NCI-H69 (cell line): Measurements from ENCODE around the gene DIP2B.
"Not testable (repeated sequence)": the region's sequence is repeated elsewhere in the genome, so short reads cannot be mapped to it uniquely, and the experiment has no call there.

Experiments
- DNase-seq: peaks from one replicate; lab custom pipeline; 2025; lab: John Stamatoyannopoulos, UW

The DIP2B gene

GRCh38 chr12:50550530-50551223 is 45.9 kb downstream of the DIP2B start:
- DNase-seq, result no peak

DNA sequence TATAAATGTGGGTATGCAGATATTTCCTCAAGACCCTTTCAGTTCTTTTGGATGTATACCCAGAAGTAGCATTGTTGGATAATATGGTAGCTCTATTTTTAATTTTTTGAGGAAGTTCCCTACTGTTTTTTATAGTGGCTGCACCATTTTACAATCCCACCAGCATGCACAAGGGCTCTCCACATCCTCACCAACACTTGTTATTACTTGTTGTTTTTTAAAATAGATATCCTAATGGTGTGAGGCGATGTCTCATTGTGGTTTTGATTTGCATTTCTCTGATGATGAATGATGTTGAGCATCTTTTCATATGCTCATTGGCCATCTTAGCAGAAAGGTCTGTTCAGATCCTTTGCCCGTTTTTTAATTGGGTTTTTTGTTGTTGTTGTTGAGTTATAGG is 47.1 kb downstream of the DIP2B start:
- no peak for DNase-seq

DNA sequence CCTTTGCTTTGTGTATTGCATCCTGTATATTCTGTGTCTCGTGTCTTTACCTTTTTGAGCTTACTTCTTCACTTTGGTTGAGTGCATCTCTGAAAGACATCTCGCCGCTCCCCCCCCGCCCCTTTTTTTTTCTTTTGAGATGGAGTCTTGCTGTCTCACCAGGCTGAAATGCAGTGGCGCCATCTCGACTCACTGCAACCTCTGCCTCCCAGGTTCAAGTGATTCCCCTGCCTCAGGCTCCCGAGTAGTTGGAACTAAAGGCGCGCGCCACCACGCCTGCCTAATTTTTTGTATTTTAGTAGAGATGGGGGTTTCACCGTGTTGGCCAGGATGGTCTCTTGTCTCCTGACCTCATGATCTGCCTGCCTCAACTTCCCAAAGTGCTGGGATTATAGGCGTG is 49.9 kb downstream of the DIP2B start:
- DNase-seq, result no peak

GRCh38 chr12:50555471-50555885 is 50.7 kb downstream of the DIP2B start:
- DNase-seq, result no peak

- DNase-seq, result no peak
Measured at GRCh38 chr12:50556273-50556672, 51.5 kb downstream of the DIP2B start.

GRCh38 chr12:50556796-50557195 is 52.0 kb downstream of the DIP2B start:
- not testable (repeated sequence) for DNase-seq

- no peak for DNase-seq
Measured at GRCh38 chr12:50557421-50557820, 52.6 kb downstream of the DIP2B start.

- DNase-seq, result no peak
Measured at GRCh38 chr12:50558970-50559369, 54.2 kb downstream of the DIP2B start.

GRCh38 chr12:50562520-50563433 is 58.0 kb downstream of the DIP2B start:
- no peak for DNase-seq

DNA sequence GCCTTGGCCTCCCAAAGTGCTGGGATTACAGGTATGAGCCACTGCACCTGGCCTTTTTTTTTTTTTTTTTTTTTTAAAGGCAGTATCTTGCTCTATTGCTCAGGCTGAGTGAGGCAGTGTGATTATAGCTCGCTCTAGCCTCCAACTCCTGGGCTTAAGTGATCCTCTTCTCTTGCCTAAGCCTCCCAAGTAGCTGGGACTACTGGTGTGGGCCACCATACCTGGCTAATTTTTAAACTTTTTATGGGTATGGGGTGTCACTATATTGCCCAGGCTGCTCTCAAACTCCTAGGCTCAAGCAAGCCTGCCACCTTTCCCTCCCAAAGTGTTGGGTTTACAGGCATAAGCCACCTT is 58.6 kb downstream of the DIP2B start:
- DNase-seq, result no peak

- DNase-seq, result peak; percentile 21
Measured at GRCh38 chr12:50564237-50564947, 59.6 kb downstream of the DIP2B start.

DNA sequence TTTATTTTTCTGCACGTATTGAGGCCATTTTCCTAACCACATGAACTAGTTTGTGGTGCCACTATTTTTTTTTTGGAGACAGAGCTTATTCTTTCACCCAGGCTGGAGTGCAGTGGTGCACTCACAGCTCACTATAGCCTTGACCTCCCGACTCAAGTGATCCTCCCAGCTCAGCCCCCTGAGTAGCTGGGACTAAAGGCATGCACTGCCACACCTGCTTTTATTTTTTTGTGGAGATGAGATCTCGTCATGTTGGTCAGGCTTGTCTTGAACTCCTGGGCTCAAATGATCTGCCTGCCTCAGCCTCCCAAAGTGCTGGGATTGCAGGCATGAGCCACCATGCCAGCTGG is 60.1 kb downstream of the DIP2B start:
- DNase-seq, result no peak

- DNase-seq, result peak; percentile 31
Measured at GRCh38 chr12:50566066-50566465, 61.3 kb downstream of the DIP2B start.

GRCh38 chr12:50567926-50568325 is 63.1 kb downstream of the DIP2B start:
- no peak for DNase-seq

DNA sequence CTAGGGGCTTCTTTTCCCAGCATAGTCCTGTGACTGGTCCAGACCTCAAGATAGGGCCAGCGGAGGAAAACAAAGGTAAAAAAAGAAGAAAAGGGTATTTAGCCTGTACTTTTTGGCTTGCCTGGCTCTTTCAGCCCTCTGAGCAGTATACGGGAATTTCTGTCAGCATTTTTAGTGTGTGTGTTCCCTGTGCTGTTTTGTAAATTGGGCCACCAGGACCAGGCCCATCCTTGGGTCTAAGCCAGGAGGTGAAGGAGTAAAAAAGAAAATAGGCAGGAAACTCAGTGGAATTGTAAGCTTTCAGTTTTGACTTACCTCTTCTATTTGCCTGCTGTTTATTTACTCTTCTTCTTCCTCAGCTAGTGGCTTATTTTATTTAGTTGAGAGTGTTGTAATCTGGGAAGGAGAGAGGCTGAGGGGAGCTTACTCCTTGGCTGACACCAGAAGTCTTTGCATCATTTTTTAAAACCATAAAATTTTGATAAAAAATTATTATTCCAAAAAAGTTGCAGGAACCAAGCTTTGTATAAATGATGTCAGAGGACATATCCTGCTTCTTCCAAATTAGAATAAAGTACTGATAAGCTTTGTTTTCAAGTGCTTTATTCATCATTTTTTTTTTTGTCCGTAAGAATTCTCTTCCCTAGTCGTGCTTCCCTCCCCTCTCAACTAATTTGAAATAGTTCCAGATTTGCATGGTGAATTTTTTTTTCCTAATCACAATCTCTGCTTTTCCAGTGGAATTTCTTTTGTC is 63.7 kb downstream of the DIP2B start:
- no peak for DNase-seq

DNA sequence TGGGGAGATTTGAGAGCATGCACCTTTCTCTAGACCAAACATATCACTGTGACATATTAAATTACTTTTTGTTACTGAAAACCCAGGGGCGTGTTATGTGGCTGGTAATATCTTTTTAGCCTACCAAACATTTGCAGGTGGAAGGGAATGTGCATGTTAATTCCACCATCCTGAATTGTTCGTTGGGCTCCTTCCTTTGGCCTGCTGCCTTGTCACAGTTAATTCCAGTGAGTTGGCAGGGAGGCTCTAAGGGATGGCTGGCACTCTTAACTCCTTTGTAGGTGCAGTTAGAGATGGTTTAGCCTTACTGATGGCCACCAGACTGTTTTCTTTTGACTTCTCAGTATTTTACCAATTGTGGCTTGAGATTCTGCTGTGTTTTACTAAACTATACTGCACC is 64.5 kb downstream of the DIP2B start:
- peak; percentile 21 for DNase-seq

DNA sequence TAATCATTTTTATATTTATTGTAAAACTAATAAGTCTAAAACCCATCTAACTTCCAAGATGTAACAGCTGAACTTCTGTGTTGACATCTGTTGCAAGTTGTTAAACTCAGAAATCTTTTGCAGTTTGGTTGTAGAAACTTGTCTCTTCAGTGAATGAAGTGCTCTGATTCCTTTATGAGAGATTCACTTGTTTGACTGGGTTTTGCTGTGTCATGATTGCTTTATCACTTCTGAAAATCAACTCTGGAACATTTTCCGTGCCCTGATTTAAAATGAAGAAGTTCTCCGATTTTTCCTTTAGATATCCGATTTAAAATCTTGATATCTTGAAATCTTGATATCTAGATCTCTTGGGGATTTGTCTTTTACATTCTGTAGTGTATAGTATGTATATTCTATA is 65.1 kb downstream of the DIP2B start:
- no peak for DNase-seq

DNA sequence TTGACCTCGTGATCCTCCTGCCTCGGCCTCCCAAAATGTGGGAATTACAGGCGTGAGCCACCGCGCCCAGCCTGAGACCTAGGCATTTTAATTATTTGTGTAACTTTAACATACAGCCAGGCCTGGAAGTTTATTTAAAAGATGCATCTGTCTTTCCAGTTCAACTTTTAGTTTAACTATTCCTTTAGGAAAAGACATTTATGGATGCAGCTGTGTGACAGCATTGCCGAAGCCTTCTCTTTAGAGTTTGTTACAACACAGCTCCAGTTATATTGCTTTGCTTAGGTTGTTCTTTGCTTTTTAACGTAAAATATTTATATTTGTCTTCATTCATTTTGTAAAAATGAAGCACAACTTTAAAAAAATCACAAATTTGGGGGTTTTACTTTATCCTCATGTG is 67.0 kb downstream of the DIP2B start:
- no peak for DNase-seq

DNA sequence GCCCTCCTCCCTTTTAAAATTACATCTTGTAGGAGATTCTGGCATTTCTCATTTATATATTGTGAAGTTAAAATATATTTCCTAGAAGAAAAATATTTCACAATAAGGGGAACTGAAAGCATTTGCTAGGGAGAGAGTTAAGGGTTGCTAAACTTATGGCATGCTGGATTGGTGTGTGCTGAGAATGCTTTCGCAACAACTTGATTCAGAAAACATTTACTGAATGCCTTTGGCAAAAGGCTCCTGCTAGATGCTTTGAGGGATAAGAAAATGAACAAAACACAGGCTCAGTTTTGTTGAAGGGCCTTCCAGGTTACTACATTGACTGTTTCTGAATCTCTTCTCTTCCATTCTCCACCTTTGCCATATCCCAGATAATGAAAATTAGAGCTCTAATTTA is 67.5 kb downstream of the DIP2B start:
- DNase-seq, result no peak

- DNase-seq, result no peak
Measured at GRCh38 chr12:50572760-50573159, 68.0 kb downstream of the DIP2B start.

DNA sequence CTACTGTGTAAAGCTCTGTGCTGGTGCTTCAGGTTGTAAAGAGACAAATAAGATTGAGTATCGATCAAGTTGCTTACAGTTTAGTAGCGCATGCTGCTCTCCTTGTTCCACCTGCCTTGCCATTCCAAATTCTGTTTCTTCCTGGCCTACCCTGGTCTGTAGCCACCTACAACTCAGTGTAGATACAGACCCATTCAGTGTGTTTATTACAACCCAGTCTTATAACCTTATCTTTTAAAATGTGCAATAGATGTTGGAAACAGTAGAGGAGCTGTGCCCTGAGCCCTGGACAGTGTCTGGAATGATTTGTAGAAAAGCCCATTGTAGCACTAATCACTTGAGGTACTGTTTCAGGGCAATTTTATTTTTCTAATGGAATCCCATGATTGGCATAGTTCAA is 68.5 kb downstream of the DIP2B start:
- DNase-seq, result no peak
